Activated CD4-positive, alpha-beta memory T cell treated with anti-CD3 and anti-CD28 coated beads, Interleukin-2, amount 10 ng/mL, durations not matched to agents 7 days and 5 days (primary cell): ENCODE results near the gene GUCA2A. TPM values are rescaled to one million over a fixed set of nuclear protein-coding genes. Genes with fewer than 3 reads are reported as not detected.
A peak's percentile ranks its signal among the peaks of the same experiment; 100 is the strongest.

Experiments
- CTCF ChIA-PET: fragments of 350-600 bp; sonication (Branson Sonifier 250); formaldehyde crosslinking; loops from one replicate; lab custom pipeline; 2021; ENCODE audit warnings: antibody characterized with exemption, inconsistent platforms; lab: Charles Lee
- POLR2A ChIA-PET: fragments of 350-600 bp; sonication (Branson Sonifier 250); formaldehyde crosslinking; loops from one replicate; lab custom pipeline; 2021; ENCODE audit warnings: antibody characterized with exemption; lab: Charles Lee
- DNase-seq: peaks from one replicate; pipeline ENCODE4 v3.0.0-alpha.2; 2020
- H3K27ac Mint-ChIP-seq: one replicate; pipeline ENCODE4 v1.8.0; 2021; ENCODE audit warnings: mild to moderate bottlenecking, mixed read lengths
- H3K27me3 Mint-ChIP-seq: one replicate; pipeline ENCODE4 v1.8.0; 2021; ENCODE audit warnings: mixed read lengths
- H3K36me3 Mint-ChIP-seq: one replicate; pipeline ENCODE4 v1.8.0; 2021; ENCODE audit warnings: low read depth, mixed read lengths
- H3K4me1 Mint-ChIP-seq: one replicate; pipeline ENCODE4 v1.8.0; 2021; ENCODE audit warnings: mixed read lengths
- H3K4me3 Mint-ChIP-seq: one replicate; pipeline ENCODE4 v1.8.0; 2021; ENCODE audit warnings: mild to moderate bottlenecking, mixed read lengths
- H3K9me3 Mint-ChIP-seq: one replicate; pipeline ENCODE4 v1.8.0; 2021; ENCODE audit warnings: mixed read lengths
- total RNA-seq, 2 experiments: library from RNA; stranded (reverse); gene quantifications; one replicate each; pipeline ENCODE4 v1.2.3, GENCODE V29; 2021

Gene GUCA2A
- total RNA-seq, 2 experiments from 2014 or later, result not detected

DNA sequence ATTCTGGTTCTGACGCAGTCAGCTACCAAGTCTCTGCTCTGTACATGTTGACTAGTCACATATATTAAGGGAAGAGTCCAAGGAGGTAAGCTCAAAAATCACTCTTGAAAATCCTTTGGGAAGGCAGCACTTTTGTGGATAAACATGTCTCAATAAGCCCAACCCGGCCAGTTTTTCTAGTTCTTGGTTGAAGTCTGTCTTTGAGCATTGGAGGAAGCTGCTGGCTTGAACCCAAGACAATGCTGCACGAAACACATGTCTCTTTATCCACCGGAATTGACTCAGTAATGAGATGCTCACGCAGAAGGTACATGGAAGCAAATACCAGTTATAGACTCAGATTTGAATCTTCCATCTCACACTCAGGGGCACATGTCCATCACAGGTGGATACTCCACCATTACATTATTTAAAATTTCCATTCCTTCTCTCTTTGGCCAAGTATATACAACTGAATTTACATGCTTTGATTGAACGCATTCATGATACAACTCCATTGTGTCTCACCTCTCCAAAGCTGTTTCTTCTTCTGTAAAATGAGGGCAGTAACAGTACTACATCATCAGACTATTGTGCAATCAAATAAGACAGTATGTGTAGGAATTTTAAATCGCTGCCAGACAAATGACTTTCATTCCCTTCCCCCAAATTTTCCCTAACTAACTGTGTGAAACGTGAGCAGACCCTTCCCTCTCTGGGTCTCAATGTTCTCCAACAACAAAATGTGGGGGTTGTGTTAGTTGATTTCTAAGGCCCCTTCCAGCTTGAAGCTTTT is 9.6 kb upstream of the GUCA2A start:
- Mint-ChIP-seq H3K27me3 (no peaks in the 10 kb centered on the region), H3K4me3 (no peak overlapping the region), H3K9me3 (no peaks in the 10 kb centered on the region), H3K4me1 (no peaks in the 10 kb centered on the region), H3K27ac (no peak overlapping the region), H3K36me3 (no peaks in the 10 kb centered on the region)
- POLR2A ChIA-PET, result interaction anchor here (1.2 kb wide), 2 partner anchors 362 to 598 kb away, joined by 3 to 4 read pairs; no protein-coding TSS in a partner anchor
- DNase-seq, result no peak
- CTCF ChIA-PET, result interaction anchor here (0.6 to 2.6 kb wide), 45 partner anchors 7 to 658 kb away, joined by 3 to 20 read pairs (median 4); partner anchors contain the start of genes GUCA2A and HIVEP3

DNA sequence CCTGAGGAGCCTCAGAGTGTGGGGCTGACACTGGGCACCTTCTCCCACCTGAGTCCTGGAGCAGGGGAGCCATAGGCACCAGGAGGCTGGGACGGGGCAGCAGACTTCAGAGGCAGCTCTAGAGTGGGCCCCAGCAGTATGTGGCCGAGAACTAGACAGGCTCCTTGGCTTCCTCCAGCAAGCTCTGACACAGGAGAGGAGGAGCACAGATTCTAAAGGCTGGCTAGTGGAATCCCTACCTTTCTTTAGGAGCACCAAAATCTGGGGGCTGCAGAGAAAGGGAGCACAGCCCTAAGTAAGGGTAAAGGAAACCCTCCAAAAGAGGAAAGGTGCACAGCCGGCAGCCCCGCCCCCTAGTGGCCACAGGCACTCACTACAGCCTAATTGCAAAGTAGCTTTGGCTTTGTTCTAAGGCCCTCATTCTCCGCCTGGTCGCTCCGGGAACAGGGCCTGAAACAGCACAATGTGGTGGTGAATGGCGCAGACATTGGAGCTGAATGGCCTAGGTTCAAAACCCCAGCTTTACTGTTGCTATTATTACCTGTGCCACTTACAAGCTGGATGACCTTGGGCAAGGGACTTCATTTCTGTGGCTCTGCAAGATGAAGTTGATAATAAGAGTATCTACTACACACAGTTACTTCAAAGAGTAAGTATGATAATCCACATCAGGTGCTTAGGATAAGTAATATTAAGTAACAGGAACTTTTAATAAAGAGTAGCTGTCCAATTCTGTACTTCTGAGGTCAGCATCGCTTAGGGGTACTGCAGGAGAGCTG is 8.8 kb upstream of the GUCA2A start:
- ChIA-PET POLR2A (interaction anchor here (1.2 kb wide), 2 partner anchors 362 to 597 kb away, joined by 3 to 4 read pairs; no protein-coding TSS in a partner anchor), CTCF (interaction anchor here (0.6 to 2.6 kb wide), 46 partner anchors 8 to 657 kb away, joined by 3 to 20 read pairs (median 4); partner anchors contain the start of genes GUCA2A and HIVEP3)
- Mint-ChIP-seq H3K27ac (no peak overlapping the region), H3K4me1 (no peaks in the 10 kb centered on the region), H3K9me3 (no peaks in the 10 kb centered on the region), H3K4me3 (no peak overlapping the region), H3K36me3 (no peaks in the 10 kb centered on the region), H3K27me3 (no peaks in the 10 kb centered on the region)
- DNase-seq, result peak; percentile 69

- no peak overlapping the region for H3K27ac Mint-ChIP-seq
- DNase-seq, result no peak
- CTCF ChIA-PET, result interaction anchor here (0.9 to 2.6 kb wide), 24 partner anchors 9 to 657 kb away, joined by 3 to 20 read pairs (median 6); partner anchors contain the start of genes GUCA2A and HIVEP3
- H3K4me1 Mint-ChIP-seq, result no peaks in the 10 kb centered on the region
- H3K27me3 Mint-ChIP-seq, result no peaks in the 10 kb centered on the region
- POLR2A ChIA-PET, result no interaction called here
- no peaks in the 10 kb centered on the region for H3K9me3 Mint-ChIP-seq
- no peak overlapping the region for H3K4me3 Mint-ChIP-seq
- H3K36me3 Mint-ChIP-seq, result no peaks in the 10 kb centered on the region
These were observed 8.0 kb upstream of the GUCA2A start for GRCh38 chr1:42172381-42173133.

DNA sequence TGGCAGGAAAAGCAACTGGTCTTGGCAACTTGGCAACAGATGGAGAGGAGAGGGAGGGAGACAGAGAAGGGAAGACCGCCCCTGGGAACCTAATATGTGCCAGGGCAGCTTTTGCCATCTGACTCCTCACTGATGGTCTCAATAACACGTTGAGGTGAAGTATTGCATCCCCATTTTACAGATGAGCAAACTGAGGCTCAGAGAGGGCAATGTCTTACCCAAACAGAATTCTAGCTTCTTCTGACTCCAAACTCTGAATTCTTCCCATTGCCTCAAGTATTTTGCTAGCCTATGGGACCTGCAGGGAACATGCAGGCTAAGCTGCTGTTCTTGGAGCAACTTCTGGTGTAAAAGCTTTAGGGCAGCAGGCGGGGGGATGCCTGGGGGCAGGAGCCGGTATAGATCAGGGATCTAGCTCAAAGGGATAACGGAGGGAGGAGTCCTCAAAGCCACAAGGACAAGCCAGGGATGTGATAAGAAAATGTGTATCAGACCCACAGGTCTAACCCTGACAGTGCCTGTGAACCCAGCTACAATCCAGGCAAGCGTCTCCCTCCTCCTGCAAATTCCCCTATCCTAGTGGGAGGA is 7.2 kb upstream of the GUCA2A start:
- Mint-ChIP-seq H3K4me3 (no peak overlapping the region), H3K27ac (no peak overlapping the region), H3K9me3 (no peaks in the 10 kb centered on the region), H3K4me1 (no peaks in the 10 kb centered on the region), H3K27me3 (no peaks in the 10 kb centered on the region), H3K36me3 (no peaks in the 10 kb centered on the region)
- ChIA-PET POLR2A (no interaction called here), CTCF (interaction anchor here (0.9 to 1.9 kb wide), 3 partner anchors 14 to 43 kb away, joined by 3 to 6 read pairs (median 3); no protein-coding TSS in a partner anchor)
- no peak for DNase-seq

DNA sequence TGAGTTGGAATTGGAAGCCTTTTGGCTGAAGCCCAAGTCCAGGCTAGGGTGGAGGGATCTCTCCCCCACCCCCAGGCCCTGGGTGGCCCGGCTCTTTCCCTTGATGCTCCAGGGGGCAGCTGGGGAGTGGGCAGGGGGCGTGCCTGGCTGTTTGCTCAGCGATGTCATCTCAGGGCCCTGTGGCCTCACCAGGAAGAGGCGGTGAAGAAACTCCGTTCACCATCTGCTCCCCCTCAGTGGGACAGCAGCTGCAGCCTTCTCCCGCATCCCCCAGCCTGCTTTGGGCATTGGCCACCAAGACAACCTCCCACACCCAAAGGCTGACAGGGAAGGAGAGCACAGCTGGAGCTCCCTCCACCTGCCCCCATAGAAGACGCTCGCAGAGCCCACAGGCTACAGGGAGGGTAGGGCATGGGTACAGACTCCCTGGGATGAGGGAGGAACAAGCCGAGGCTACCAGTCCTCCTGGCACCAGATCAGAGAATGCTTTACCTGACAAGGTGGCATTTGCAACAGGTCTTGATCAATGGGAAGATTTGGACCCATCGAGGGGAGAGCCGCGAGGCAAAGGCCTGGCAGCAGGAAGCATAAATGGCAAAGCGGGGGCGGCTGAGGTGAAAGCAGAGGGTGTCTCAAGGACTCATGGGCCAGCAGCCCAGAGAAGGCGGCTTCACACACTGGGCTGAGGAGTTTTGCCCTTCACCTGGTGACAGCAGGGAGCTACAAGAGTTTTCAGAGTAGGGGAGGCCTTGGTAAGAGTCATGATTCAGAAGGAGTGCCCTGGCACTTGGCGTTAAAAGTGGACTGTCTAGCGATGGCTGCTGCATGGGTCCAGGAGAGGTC is 6.5 kb upstream of the GUCA2A start:
- Mint-ChIP-seq H3K27ac (no peak overlapping the region), H3K27me3 (no peaks in the 10 kb centered on the region), H3K36me3 (no peaks in the 10 kb centered on the region), H3K9me3 (no peaks in the 10 kb centered on the region), H3K4me1 (no peaks in the 10 kb centered on the region), H3K4me3 (no peak overlapping the region)
- ChIA-PET CTCF (interaction anchor here (0.9 to 1.3 kb wide), 2 partner anchors 14 to 24 kb away, joined by 3 read pairs; no protein-coding TSS in a partner anchor), POLR2A (no interaction called here)
- no peak for DNase-seq

GRCh38 chr1:42168763-42169162 is 4.2 kb upstream of the GUCA2A start:
- ChIA-PET POLR2A (no interaction called here), CTCF (no interaction called here)
- H3K4me3 Mint-ChIP-seq, result no peak overlapping the region
- H3K27ac Mint-ChIP-seq, result no peak overlapping the region
- H3K9me3 Mint-ChIP-seq, result no peaks in the 10 kb centered on the region
- no peaks in the 10 kb centered on the region for H3K27me3 Mint-ChIP-seq
- no peaks in the 10 kb centered on the region for H3K4me1 Mint-ChIP-seq
- no peak for DNase-seq
- H3K36me3 Mint-ChIP-seq, result no peaks in the 10 kb centered on the region

DNA sequence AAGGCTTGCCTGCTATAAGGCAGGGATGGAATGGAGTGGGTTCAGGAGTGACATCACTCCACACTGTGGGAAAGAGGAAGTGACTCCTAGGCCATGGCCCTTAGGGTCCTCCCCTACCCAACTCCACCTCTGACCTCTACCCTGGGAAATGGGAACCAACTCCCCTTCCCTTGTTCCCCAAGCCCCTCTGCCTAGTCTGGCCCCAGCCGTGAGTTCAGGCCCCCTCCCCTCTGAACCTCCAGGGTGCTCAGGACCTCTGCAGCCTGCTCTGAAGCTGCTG is 3.8 kb upstream of the GUCA2A start:
- no peaks in the 10 kb centered on the region for H3K9me3 Mint-ChIP-seq
- no peak for DNase-seq
- H3K4me1 Mint-ChIP-seq, result no peaks in the 10 kb centered on the region
- no peaks in the 10 kb centered on the region for H3K27me3 Mint-ChIP-seq
- no peak overlapping the region for H3K4me3 Mint-ChIP-seq
- ChIA-PET POLR2A (no interaction called here), CTCF (no interaction called here)
- H3K27ac Mint-ChIP-seq, result no peak overlapping the region
- H3K36me3 Mint-ChIP-seq, result no peaks in the 10 kb centered on the region

- H3K27me3 Mint-ChIP-seq, result no peaks in the 10 kb centered on the region
- POLR2A ChIA-PET, result no interaction called here
- no peak overlapping the region for H3K4me3 Mint-ChIP-seq
- H3K9me3 Mint-ChIP-seq, result no peaks in the 10 kb centered on the region
- H3K27ac Mint-ChIP-seq, result no peak overlapping the region
- CTCF ChIA-PET, result no interaction called here
- no peaks in the 10 kb centered on the region for H3K36me3 Mint-ChIP-seq
- no peak for DNase-seq
- H3K4me1 Mint-ChIP-seq, result no peaks in the 10 kb centered on the region
These were observed 3.3 kb upstream of the GUCA2A start for GRCh38 chr1:42167611-42168390.

DNA sequence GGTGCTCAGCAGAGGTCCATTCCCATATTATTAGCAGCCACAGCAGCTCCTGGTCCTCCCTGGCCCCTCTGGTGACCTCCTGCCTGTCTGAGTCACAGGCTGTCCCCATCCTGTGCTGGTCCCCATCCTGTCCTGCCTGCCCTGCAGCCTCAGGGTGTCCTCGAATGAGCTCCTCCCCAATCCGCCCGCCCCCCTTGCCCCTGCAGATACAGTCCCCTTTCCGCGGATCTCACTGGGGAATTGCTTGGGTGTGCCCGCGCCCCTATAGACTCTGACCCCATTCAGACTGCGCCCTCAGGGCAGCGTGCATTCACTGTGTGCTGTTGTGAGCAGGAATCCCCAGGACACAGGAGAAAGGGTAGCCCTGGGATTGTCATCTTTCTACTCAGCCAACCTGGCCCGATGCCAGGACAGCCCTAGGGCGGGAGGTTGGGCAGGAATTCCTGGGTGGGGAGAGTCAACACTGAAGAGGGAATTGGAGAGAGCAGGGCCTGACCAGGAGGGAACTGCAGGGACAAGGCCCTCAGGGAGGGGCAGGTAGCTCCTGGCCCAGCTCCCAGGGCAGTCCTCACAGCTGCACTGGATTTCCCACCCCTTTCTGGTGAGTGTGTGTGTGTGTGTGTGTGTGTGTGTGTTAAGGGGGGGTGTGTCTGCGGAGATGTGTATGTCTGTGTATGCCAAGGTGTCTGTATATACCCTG is 1.1 kb upstream of the GUCA2A start:
- Mint-ChIP-seq H3K4me3 (no peak overlapping the region), H3K27me3 (peaks cover 3% of the 10 kb centered on the region), H3K9me3 (peaks cover 10% of the 10 kb centered on the region), H3K36me3 (no peaks in the 10 kb centered on the region), H3K27ac (no peak overlapping the region), H3K4me1 (peaks cover 3% of the 10 kb centered on the region)
- DNase-seq, result no peak
- CTCF ChIA-PET, result interaction anchor here (0.7 to 4.4 kb wide), 2 partner anchors 8 to 18 kb away, joined by 3 to 15 read pairs; no protein-coding TSS in a partner anchor
- POLR2A ChIA-PET, result no interaction called here

GRCh38 chr1:42163536-42164503 is 725 bp downstream of the GUCA2A start:
- no peaks in the 10 kb centered on the region for H3K36me3 Mint-ChIP-seq
- peaks cover 3% of the 10 kb centered on the region for H3K4me1 Mint-ChIP-seq
- no peak overlapping the region for H3K4me3 Mint-ChIP-seq
- ChIA-PET CTCF (interaction anchor here (4.4 kb wide), 1 partner anchor 10 kb away, joined by 15 read pairs; no protein-coding TSS in a partner anchor), POLR2A (no interaction called here)
- H3K9me3 Mint-ChIP-seq, result peaks cover 19% of the 10 kb centered on the region
- H3K27ac Mint-ChIP-seq, result no peak overlapping the region
- peaks cover 13% of the 10 kb centered on the region for H3K27me3 Mint-ChIP-seq
- no peak for DNase-seq
